Endothelial cell (in vitro differentiated cells): Measurements from ENCODE around the gene STK32C. TPM values are rescaled to one million over a fixed set of nuclear protein-coding genes. Genes with fewer than 3 reads are reported as not detected.

Experiments used
- DNase-seq: peaks from one replicate; pipeline ENCODE4 v3.0.0; 2021; ENCODE audit warnings: low spot score
- H3K27ac Mint-ChIP-seq: one replicate; pipeline ENCODE4 v1.8.0; 2021; ENCODE audit warnings: mixed read lengths, inconsistent platforms; ENCODE audit not compliant: unreplicated experiment
- H3K27me3 Mint-ChIP-seq: one replicate; pipeline ENCODE4 v1.8.0; 2021; ENCODE audit warnings: mild to moderate bottlenecking, moderate library complexity, mixed read lengths, inconsistent platforms; ENCODE audit not compliant: unreplicated experiment
- H3K36me3 Mint-ChIP-seq: one replicate; pipeline ENCODE4 v1.8.0; 2021; ENCODE audit warnings: mild to moderate bottlenecking, low read depth, mixed read lengths, inconsistent platforms; ENCODE audit not compliant: unreplicated experiment
- H3K4me1 Mint-ChIP-seq: one replicate; pipeline ENCODE4 v1.8.0; 2021; ENCODE audit warnings: mild to moderate bottlenecking, mixed read lengths, inconsistent platforms; ENCODE audit not compliant: unreplicated experiment
- H3K4me3 Mint-ChIP-seq: one replicate; pipeline ENCODE4 v1.8.0; 2021; ENCODE audit warnings: mild to moderate bottlenecking, mixed read lengths, inconsistent platforms; ENCODE audit not compliant: unreplicated experiment
- H3K9me3 Mint-ChIP-seq: one replicate; pipeline ENCODE4 v1.8.0; 2021; ENCODE audit warnings: mixed read lengths, inconsistent platforms; ENCODE audit not compliant: unreplicated experiment
- total RNA-seq: library from RNA; stranded (reverse); fragmentation: NEBNext Ultra II Directional; extraction: Animal tissue kit (Norgen Biotek cat#: 25700); gene quantifications from one replicate; pipeline ENCODE4 v1.2.1, GENCODE V29; 2021; ENCODE audit not compliant: unreplicated experiment
- TF ChIP-seq, protein P1 (sequence below): fragments of 200-600 bp; sonication (generic); IDR thresholded peaks from one replicate; pipeline ENCODE4 v1.5.0; 2021; ENCODE audit warnings: antibody characterized with exemption; ENCODE audit not compliant: unreplicated experiment

STK32C gene
- total RNA-seq, 1 donor from 2014 or later: 12.6 TPM

DNA sequence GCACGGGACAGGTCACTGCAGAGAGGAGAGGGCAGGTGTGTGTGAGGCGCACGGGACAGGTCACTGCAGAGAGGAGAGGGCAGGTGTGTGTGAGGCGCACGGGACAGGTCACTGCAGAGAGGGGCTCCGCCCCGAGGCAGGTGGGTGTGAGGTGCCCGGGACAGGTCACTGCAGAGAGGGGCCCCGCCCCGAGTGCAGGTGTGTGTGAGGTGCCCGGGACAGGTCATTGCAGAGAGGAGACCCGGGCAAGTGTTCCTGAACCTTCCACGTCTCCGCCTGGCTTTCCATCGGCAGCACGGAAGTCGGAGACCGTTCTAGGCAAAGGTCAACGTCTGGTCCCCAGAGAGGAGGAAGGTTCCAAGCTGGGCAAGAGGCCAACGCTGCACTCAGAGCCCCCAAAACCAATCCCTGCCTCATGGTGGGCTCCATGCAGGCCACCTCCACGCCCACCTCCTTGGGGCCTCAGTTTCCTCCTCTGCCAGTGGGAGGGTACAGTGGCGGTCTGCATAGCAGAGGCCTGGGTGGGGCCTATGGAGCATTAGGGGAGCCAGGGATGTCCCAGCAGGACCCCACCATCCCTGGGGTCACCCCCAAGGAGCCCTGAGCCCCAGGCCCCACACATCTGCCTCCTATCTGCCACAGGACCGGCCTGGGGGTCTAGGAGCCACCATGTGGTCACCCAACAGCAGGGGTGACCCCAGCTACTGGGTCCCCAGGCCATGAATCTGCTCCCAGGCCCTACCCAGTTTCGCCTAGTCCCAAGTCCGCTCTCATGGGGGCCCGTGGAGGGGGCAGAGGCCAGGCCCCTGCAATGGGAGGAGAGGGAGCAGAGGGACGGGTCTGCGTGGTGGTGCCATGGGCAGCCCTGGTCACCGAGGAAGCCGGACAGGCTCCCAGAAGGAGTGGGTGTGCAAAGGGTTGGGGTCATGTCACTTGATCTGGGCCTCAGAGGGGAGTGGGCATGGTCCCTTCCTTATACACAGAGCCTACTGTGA lies 57.0 kb downstream of the STK32C start:
- TF ChIP-seq, protein P1, sequence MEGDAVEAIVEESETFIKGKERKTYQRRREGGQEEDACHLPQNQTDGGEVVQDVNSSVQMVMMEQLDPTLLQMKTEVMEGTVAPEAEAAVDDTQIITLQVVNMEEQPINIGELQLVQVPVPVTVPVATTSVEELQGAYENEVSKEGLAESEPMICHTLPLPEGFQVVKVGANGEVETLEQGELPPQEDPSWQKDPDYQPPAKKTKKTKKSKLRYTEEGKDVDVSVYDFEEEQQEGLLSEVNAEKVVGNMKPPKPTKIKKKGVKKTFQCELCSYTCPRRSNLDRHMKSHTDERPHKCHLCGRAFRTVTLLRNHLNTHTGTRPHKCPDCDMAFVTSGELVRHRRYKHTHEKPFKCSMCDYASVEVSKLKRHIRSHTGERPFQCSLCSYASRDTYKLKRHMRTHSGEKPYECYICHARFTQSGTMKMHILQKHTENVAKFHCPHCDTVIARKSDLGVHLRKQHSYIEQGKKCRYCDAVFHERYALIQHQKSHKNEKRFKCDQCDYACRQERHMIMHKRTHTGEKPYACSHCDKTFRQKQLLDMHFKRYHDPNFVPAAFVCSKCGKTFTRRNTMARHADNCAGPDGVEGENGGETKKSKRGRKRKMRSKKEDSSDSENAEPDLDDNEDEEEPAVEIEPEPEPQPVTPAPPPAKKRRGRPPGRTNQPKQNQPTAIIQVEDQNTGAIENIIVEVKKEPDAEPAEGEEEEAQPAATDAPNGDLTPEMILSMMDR: no peak
- H3K27me3 Mint-ChIP-seq: peaks cover 14% of the 10 kb centered on the region
- peaks cover 5% of the 10 kb centered on the region for H3K4me1 Mint-ChIP-seq
- H3K27ac Mint-ChIP-seq: no peak overlapping the region
- H3K9me3 Mint-ChIP-seq: no peaks in the 10 kb centered on the region
- peaks cover 3% of the 10 kb centered on the region for H3K36me3 Mint-ChIP-seq
- no peak overlapping the region for H3K4me3 Mint-ChIP-seq
- no peak for DNase-seq

DNA sequence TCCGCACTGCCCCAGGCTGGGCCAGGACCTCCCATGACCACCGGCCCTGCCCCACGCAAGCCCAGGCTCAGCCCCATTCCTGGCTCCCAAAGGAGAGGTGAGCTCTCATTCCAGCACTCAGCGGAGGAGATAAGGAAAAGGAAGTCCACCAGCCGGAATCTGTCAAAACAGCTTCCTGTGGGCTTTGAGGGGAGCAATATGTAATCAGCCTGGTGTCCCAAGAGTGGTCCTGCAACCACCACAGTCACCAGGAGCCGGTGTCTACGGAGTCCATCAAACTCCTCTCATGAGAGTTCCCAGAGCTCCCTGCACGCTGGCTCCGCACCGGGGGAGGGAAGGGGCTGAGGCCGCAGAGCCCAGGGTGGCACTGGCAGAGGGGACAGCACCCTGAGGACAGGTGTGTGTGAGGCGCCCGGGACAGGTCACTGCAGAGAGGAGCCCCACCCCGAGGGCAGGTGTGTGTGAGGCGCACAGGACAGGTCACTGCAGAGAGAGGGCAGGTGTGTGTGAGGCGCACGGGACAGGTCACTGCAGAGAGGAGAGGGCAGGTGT lies 57.9 kb downstream of the STK32C start:
- H3K4me1 Mint-ChIP-seq: peaks cover 5% of the 10 kb centered on the region
- H3K36me3 Mint-ChIP-seq: peaks cover 3% of the 10 kb centered on the region
- TF ChIP-seq, protein P1: no peak
- H3K9me3 Mint-ChIP-seq: no peaks in the 10 kb centered on the region
- DNase-seq: no peak
- peaks cover 14% of the 10 kb centered on the region for H3K27me3 Mint-ChIP-seq
- no peak overlapping the region for H3K4me3 Mint-ChIP-seq
- no peak overlapping the region for H3K27ac Mint-ChIP-seq

DNA sequence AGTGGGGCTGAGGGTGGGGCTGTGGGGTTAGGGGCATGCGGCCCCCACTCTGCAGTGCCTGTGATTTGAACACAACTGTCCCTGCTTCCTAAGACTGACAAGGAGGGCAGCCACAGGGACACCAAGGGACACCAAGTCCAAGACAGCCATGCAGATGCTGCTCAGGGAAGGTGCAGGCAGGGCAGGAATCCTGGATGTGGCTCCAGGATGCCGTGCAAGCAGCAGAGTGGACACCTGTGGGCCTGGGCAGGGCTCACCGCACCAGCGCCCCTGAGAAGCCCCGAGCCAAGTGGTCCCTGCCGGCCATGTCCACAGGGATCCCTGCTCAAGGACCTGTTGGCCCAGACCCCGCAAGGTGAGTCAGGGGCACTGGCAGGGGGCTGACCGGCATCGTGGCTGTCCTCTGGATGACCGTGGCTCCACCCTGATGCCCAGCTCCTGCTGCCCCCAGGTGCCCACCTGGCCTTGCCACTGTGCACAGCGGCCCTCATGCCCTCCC lies 58.5 kb downstream of the STK32C start:
- H3K4me3 Mint-ChIP-seq: no peak overlapping the region
- DNase-seq: no peak
- peaks cover 3% of the 10 kb centered on the region for H3K36me3 Mint-ChIP-seq
- no peaks in the 10 kb centered on the region for H3K9me3 Mint-ChIP-seq
- H3K27me3 Mint-ChIP-seq: peaks cover 14% of the 10 kb centered on the region
- no peak overlapping the region for H3K27ac Mint-ChIP-seq
- TF ChIP-seq, protein P1: no peak
- peaks cover 5% of the 10 kb centered on the region for H3K4me1 Mint-ChIP-seq

DNA sequence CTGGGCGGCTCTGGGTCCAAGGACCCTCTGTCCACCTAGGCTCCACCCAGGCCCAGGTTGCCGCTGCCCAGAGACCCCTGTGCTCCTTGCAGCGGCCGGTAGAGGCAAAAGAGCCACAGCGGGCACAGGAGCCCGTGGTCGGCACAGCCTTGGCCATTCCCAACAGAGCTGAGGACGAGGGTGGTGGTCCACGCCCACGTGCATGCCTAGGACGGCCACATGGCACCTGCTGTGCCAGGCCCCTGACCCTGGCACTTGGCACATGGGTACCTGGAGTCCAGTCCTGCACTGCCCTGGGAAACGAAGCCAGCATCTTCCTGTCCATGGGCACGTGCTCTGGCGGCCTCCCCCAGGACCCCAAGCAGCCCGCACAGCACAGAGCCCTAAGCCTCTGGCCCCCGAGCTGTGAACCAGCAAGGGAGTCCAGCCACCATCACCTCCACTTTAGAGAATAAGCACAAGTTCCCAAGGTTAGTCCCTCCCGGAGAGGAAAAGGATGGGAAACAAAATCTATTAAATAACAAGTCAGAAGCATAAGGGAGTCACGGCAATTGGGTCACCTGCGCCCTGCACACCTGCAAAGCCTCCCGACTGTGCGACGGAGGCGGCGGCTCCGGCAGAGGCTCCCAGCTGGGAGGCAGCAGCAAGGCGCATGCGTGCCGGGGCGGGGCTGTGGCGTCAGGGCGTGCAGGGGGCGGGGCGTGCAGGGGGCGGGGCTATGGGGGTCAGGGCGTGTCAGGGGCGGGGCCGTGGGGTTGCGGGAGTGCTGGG lies 59.1 kb downstream of the STK32C start:
- Mint-ChIP-seq H3K9me3 (no peaks in the 10 kb centered on the region), H3K27me3 (peaks cover 12% of the 10 kb centered on the region)

More for the DNA sequence above, 59.1 kb downstream of the STK32C start:
- TF ChIP-seq, protein P1: no peak
- peak overlapping the region; percentile 78 for H3K4me3 Mint-ChIP-seq
- peaks cover 3% of the 10 kb centered on the region for H3K36me3 Mint-ChIP-seq
- peak; percentile 79 for DNase-seq
- peaks cover 5% of the 10 kb centered on the region for H3K4me1 Mint-ChIP-seq
- no peak overlapping the region for H3K27ac Mint-ChIP-seq
